NCI-H1417 (cell line): ENCODE data around the gene DCT.

Experiments used
- DNase-seq, 3 experiments: peaks; one replicate each; lab custom pipeline; 2025; lab: John Stamatoyannopoulos, UW

DCT gene

DNA sequence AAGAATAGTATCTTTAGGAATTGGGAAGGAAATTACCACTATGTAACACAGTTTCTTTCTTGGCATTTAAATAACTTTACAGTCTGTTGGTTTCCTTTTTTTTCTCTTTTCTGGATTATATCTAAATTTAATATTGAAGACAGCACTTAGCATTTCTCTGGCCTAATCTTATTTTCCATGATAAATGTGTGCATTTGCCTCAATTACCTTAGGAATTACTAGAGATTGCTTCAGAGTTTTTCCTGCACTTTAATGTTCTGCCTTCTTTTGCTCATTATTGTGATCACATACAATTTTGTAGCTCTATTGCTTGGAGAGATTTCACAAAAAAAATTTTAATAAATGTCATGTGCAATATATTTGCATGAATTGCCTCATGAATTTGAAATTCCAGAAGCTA lies 25.1 kb downstream of the DCT start:
- DNase-seq: no peak

DNA sequence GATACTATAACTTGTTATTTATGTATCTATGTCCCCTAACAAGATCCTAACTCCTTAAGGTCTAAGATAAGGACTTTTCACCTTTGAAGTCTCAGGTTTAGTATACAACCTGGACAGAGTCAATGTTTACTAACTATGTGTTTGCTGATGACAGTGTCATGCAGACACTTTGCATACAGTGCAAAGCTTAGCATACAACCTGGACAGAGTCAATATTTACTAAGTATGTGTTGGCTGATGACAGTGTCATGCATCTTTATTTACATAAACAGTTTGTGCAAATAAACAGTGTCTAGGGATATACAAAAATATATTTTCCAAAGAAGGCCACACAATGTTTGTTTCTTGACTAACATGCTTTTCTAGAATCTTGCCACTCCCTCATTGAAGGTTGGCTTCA lies 34.7 kb downstream of the DCT start:
- no peak for DNase-seq

GRCh38 chr13:94435604-94436226 lies 43.8 kb downstream of the DCT start:
- DNase-seq: peak; percentile 65 to 90 (median 78)

- peak; percentile 58 to 83 (median 80) for DNase-seq
Measured at GRCh38 chr13:94433055-94433961, 46.2 kb downstream of the DCT start.

DNA sequence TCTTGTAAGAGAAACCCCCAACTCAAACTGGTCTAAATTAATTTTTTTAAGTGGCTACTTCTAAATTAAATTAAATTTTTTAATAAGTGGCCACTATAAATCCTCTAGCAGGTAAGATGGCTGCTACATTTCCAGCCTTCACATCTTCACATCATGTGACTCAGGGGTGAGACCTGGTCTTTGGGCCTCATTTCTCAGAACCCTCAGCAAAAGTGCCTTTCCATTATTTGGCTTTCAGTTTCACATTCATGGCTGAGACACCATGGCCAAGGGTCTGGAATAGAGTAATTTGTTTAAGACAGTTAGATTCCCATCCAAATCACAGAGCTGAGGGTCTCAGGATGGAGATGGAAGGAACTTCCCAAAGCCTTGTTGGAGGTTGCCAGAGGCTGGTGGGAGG lies 47.5 kb downstream of the DCT start:
- DNase-seq: no peak

DNA sequence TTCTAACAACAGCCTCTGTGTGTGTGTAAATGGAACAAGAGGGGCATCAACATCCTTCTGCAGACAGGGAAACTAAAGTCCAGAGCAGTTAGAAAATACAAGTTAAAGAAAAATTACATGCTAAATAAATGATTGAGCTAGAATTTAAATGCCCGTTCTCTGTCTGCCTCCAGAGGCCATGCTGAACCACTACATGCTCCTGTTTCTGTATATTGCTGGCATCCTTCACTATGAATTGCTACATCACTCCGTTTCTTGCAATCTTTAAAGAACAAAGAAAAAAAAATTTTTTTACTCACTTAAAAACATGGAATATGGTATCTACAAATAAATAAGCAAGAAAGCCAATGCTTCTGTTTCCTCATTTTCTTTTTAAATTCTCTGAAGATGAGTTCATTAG lies 47.9 kb downstream of the DCT start:
- DNase-seq: no peak

GRCh38 chr13:94427313-94427953 lies 52.0 kb downstream of the DCT start:
- peak in 2 of 3 experiments; percentile 82 to 97 for DNase-seq

DNA sequence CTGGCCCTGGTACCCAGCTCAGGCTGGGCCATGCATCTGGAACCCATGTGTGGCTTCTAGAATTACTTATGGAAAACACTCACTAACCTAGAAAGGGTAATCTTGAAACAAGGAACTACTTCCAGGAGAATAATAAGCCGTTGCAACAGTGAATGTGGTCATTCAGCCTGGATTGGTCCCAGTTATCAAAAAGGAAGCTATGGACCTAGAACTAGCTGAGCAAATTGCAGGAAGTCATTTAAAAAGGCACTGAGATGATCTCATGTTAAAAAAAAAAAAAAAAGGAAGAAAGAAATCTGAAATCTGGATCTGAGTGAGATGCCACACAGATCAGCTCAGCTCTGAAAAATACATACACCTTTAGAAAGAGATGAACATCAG lies 59.6 kb downstream of the DCT start:
- no peak for DNase-seq

GRCh38 chr13:94419304-94419924 lies 60.1 kb downstream of the DCT start:
- DNase-seq: no peak

GRCh38 chr13:94417294-94417693 lies 62.2 kb downstream of the DCT start:
- DNase-seq: no peak

DNA sequence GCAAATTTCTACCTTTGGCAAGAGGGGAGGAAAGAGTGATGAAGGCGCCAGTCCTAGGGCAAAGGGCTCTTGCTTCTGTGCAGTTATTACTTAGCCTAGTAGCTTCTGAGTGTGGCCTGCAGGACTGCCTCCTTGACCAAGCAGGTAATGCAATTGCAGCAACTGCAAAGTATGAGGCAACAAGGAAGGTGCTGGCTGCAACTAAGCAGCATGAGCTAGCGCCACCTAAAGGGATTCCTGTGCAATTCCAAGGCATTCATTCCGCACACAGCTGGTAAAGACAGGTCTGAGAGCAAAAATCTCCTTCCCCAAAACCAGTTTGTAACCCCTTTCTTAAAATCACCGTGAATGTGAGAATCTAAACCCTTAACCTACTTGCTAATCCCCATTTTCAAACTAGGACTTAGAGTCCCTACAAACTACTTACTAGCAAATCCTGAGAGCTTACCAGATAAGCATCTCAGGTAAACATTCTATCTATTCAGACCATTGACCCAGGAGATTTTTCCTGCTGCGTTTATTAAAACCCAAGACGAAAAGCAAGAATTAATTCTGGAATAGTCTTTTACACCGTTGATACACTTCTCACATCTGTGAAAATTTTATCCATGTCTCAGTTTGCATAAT lies 62.9 kb downstream of the DCT start:
- DNase-seq: peak; percentile 52 to 87 (median 71)

GRCh38 chr13:94415500-94416237 lies 63.8 kb downstream of the DCT start:
- peak; percentile 67 to 100 (median 93) for DNase-seq

DNA sequence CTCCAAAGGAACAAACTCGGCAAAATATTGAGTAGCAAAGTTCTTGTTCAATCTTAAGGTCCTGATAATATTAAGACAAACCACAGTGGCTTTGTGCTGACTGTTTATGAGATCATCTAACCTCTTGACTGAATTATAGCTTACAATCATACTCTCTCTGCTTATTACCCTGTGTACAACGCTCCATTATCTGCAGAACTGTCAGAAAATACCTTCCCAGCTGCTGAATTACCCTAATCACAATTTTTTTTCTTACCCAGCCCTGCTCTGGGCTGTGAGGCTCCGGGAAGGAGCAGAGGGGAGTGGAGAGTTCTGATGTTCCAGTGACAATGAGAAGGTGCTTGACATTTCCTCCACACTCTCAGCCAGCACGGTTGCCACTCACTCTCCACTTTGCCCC lies 64.8 kb downstream of the DCT start:
- peak in 2 of 3 experiments; percentile 67 to 99 for DNase-seq

GRCh38 chr13:94414141-94414540 lies 65.3 kb downstream of the DCT start:
- no peak for DNase-seq

DNA sequence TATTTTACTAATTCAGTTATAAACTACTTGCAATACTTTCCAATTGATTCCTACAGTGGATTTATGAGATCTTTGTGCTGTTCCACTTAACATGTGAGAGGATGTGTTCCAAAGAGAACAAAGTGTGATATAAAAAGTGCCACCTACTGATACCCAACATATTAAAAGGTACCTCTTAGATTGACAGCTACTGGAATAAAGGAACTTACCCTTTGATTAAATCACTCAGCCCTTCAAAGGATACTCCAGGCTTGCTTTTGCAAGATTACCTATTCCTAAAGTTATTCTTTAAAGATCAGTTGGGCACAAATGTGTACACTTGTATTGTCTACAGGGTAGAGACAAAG lies 65.9 kb downstream of the DCT start:
- DNase-seq: peak in 1 of 3 experiments; percentile 67

DNA sequence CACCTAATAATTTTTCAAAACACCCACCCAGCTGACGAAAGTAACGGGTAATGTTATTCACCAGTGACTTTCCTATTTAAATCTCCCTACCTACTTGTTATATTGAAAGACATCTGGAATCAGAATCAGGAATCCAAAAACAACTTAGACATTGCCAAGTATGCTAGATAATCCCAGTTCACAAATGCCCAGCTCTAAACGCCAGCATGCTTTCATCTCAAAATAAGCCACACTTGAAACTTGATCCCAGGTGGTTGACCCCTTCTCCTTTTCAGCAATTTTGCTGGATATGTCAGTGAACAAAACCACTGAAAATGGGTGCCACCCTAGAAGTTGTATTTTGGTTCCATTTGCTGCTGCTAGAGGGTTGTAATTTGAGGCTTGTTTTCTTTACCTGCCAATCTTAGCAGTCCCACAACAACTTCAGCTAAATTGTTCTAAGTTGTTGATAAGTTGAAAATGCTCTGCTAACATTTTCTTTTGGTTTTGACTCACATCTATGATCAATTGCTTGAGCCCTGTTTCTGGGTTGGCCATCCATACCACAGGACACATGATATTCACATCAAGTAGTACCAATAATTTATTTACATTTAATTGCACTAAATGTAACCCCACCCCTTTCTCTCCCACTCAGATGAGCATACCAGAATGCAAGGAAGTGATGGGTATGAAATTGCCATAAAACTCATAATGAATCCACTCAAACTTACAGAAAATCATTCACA lies 66.4 kb downstream of the DCT start:
- peak in 1 of 3 experiments; percentile 75 for DNase-seq

- DNase-seq: no peak
Measured at GRCh38 chr13:94411747-94412146, 67.7 kb downstream of the DCT start.

- no peak for DNase-seq
Measured at GRCh38 chr13:94408314-94409036, 71.0 kb downstream of the DCT start.

- DNase-seq: no peak
Measured at GRCh38 chr13:94400874-94401273, 78.6 kb downstream of the DCT start.

GRCh38 chr13:94399812-94400211 lies 79.7 kb downstream of the DCT start:
- no peak for DNase-seq
